T-helper 1 cell treated with Interleukin-12 subunit alpha and Interleukin-12 subunit beta and Interleukin-4 antibody, amounts not matched to agents 30 μg/mL and 1 μg/mL, for 36 hours (primary cell): ENCODE measurements around the gene FARP1.
"Not testable (repeated sequence)": the region's sequence is repeated elsewhere in the genome, so short reads cannot be mapped to it uniquely, and the experiment has no call there.

ENCODE experiments used
- H3K27ac Mint-ChIP-seq: one replicate; pipeline ENCODE4 v1.8.0; 2021; ENCODE audit warnings: mild to moderate bottlenecking, mixed read lengths
- H3K27me3 Mint-ChIP-seq: one replicate; pipeline ENCODE4 v1.8.0; 2021; ENCODE audit warnings: low read depth, mixed read lengths
- H3K36me3 Mint-ChIP-seq: one replicate; pipeline ENCODE4 v1.8.0; 2021; ENCODE audit warnings: low read depth, mixed read lengths
- H3K4me1 Mint-ChIP-seq: one replicate; pipeline ENCODE4 v1.8.0; 2021; ENCODE audit warnings: low read depth, mixed read lengths
- H3K4me3 Mint-ChIP-seq: one replicate; pipeline ENCODE4 v1.8.0; 2021; ENCODE audit warnings: mild to moderate bottlenecking, moderate library complexity, mixed read lengths
- H3K9me3 Mint-ChIP-seq: one replicate; pipeline ENCODE4 v1.8.0; 2021; ENCODE audit warnings: mixed read lengths

FARP1 gene

GRCh38 chr13:98403076-98403475, 260.2 kb downstream of the FARP1 start:
- Mint-ChIP-seq H3K27ac (no peak overlapping the region), H3K36me3 (no peaks in the 10 kb centered on the region), H3K27me3 (peaks cover 3% of the 10 kb centered on the region), H3K4me1 (no peaks in the 10 kb centered on the region), H3K4me3 (no peak overlapping the region), H3K9me3 (no peaks in the 10 kb centered on the region)

- Mint-ChIP-seq H3K27me3 (no peaks in the 10 kb centered on the region), H3K27ac (no peak overlapping the region), H3K4me1 (no peaks in the 10 kb centered on the region), H3K4me3 (no peak overlapping the region), H3K36me3 (no peaks in the 10 kb centered on the region), H3K9me3 (no peaks in the 10 kb centered on the region)
These were observed 262.2 kb downstream of the FARP1 start for GRCh38 chr13:98405107-98405571.

GRCh38 chr13:98405690-98406344, 262.9 kb downstream of the FARP1 start:
- no peaks in the 10 kb centered on the region for H3K27me3 Mint-ChIP-seq
- no peaks in the 10 kb centered on the region for H3K9me3 Mint-ChIP-seq
- H3K27ac Mint-ChIP-seq: no peak overlapping the region
- H3K4me3 Mint-ChIP-seq: no peak overlapping the region
- no peaks in the 10 kb centered on the region for H3K36me3 Mint-ChIP-seq
- H3K4me1 Mint-ChIP-seq: no peaks in the 10 kb centered on the region

GRCh38 chr13:98406427-98406826, 263.5 kb downstream of the FARP1 start:
- no peaks in the 10 kb centered on the region for H3K36me3 Mint-ChIP-seq
- no peaks in the 10 kb centered on the region for H3K27me3 Mint-ChIP-seq
- peaks cover 3% of the 10 kb centered on the region for H3K4me1 Mint-ChIP-seq
- H3K27ac Mint-ChIP-seq: no peak overlapping the region
- H3K4me3 Mint-ChIP-seq: no peak overlapping the region
- H3K9me3 Mint-ChIP-seq: no peaks in the 10 kb centered on the region

GRCh38 chr13:98406971-98407370, 264.1 kb downstream of the FARP1 start:
- H3K36me3 Mint-ChIP-seq: no peaks in the 10 kb centered on the region
- no peaks in the 10 kb centered on the region for H3K9me3 Mint-ChIP-seq
- no peaks in the 10 kb centered on the region for H3K27me3 Mint-ChIP-seq
- no peak overlapping the region for H3K4me3 Mint-ChIP-seq
- H3K27ac Mint-ChIP-seq: no peak overlapping the region
- H3K4me1 Mint-ChIP-seq: peaks cover 6% of the 10 kb centered on the region

- peaks cover 8% of the 10 kb centered on the region for H3K4me1 Mint-ChIP-seq
- H3K36me3 Mint-ChIP-seq: no peaks in the 10 kb centered on the region
- H3K27ac Mint-ChIP-seq: no peak overlapping the region
- no peaks in the 10 kb centered on the region for H3K9me3 Mint-ChIP-seq
- no peak overlapping the region for H3K4me3 Mint-ChIP-seq
- no peaks in the 10 kb centered on the region for H3K27me3 Mint-ChIP-seq
These were observed 264.7 kb downstream of the FARP1 start for GRCh38 chr13:98407575-98407974.

GRCh38 chr13:98409281-98409680, 266.4 kb downstream of the FARP1 start:
- H3K9me3 Mint-ChIP-seq: no peaks in the 10 kb centered on the region
- peaks cover 8% of the 10 kb centered on the region for H3K4me1 Mint-ChIP-seq
- no peak overlapping the region for H3K27ac Mint-ChIP-seq
- no peaks in the 10 kb centered on the region for H3K27me3 Mint-ChIP-seq
- no peaks in the 10 kb centered on the region for H3K36me3 Mint-ChIP-seq
- no peak overlapping the region for H3K4me3 Mint-ChIP-seq

- no peaks in the 10 kb centered on the region for H3K36me3 Mint-ChIP-seq
- H3K4me1 Mint-ChIP-seq: peaks cover 8% of the 10 kb centered on the region
- H3K27me3 Mint-ChIP-seq: no peaks in the 10 kb centered on the region
- no peak overlapping the region for H3K27ac Mint-ChIP-seq
- no peak overlapping the region for H3K4me3 Mint-ChIP-seq
- H3K9me3 Mint-ChIP-seq: no peaks in the 10 kb centered on the region
These were observed 267.7 kb downstream of the FARP1 start for GRCh38 chr13:98410612-98411011.

- H3K9me3 Mint-ChIP-seq: no peaks in the 10 kb centered on the region
- H3K4me1 Mint-ChIP-seq: peaks cover 8% of the 10 kb centered on the region
- H3K4me3 Mint-ChIP-seq: no peak overlapping the region
- no peaks in the 10 kb centered on the region for H3K36me3 Mint-ChIP-seq
- no peaks in the 10 kb centered on the region for H3K27me3 Mint-ChIP-seq
- no peak overlapping the region for H3K27ac Mint-ChIP-seq
These were observed 268.1 kb downstream of the FARP1 start for GRCh38 chr13:98411013-98411412.

- no peaks in the 10 kb centered on the region for H3K36me3 Mint-ChIP-seq
- peak overlapping the region; percentile 39 for H3K4me3 Mint-ChIP-seq
- peaks cover 8% of the 10 kb centered on the region for H3K4me1 Mint-ChIP-seq
- H3K9me3 Mint-ChIP-seq: no peaks in the 10 kb centered on the region
- no peaks in the 10 kb centered on the region for H3K27me3 Mint-ChIP-seq
- no peak overlapping the region for H3K27ac Mint-ChIP-seq
These were observed 268.8 kb downstream of the FARP1 start for GRCh38 chr13:98411617-98412265.

GRCh38 chr13:98413278-98413677, 270.4 kb downstream of the FARP1 start:
- H3K36me3 Mint-ChIP-seq, H3K4me3 Mint-ChIP-seq, H3K27ac Mint-ChIP-seq, H3K4me1 Mint-ChIP-seq, H3K27me3 Mint-ChIP-seq, H3K9me3 Mint-ChIP-seq: not testable (repeated sequence)

- H3K27me3 Mint-ChIP-seq: peaks cover 3% of the 10 kb centered on the region
- H3K27ac Mint-ChIP-seq: no peak overlapping the region
- H3K9me3 Mint-ChIP-seq: no peaks in the 10 kb centered on the region
- peaks cover 8% of the 10 kb centered on the region for H3K4me1 Mint-ChIP-seq
- H3K4me3 Mint-ChIP-seq: no peak overlapping the region
- H3K36me3 Mint-ChIP-seq: no peaks in the 10 kb centered on the region
These were observed 270.9 kb downstream of the FARP1 start for GRCh38 chr13:98413796-98414195.

GRCh38 chr13:98415326-98416070, 272.6 kb downstream of the FARP1 start:
- Mint-ChIP-seq H3K9me3 (no peaks in the 10 kb centered on the region), H3K36me3 (no peaks in the 10 kb centered on the region), H3K4me3 (no peak overlapping the region), H3K27ac (no peak overlapping the region), H3K27me3 (peaks cover 3% of the 10 kb centered on the region), H3K4me1 (peaks cover 8% of the 10 kb centered on the region)

- Mint-ChIP-seq H3K27ac (no peak overlapping the region), H3K27me3 (peaks cover 3% of the 10 kb centered on the region), H3K4me1 (peaks cover 6% of the 10 kb centered on the region), H3K36me3 (no peaks in the 10 kb centered on the region), H3K4me3 (no peak overlapping the region), H3K9me3 (no peaks in the 10 kb centered on the region)
These were observed 273.5 kb downstream of the FARP1 start for GRCh38 chr13:98416408-98416807.
